HG03066 (cell line): Measurements from ENCODE around the gene PRMT5.

Source experiments
- ATAC-seq: cut with Tn5 transposase; IDR thresholded peaks from one replicate; pipeline ENCODE4 v1.9.1; 2021; ENCODE audit warnings: low read depth; ENCODE audit not compliant: unreplicated experiment

The PRMT5 gene

DNA sequence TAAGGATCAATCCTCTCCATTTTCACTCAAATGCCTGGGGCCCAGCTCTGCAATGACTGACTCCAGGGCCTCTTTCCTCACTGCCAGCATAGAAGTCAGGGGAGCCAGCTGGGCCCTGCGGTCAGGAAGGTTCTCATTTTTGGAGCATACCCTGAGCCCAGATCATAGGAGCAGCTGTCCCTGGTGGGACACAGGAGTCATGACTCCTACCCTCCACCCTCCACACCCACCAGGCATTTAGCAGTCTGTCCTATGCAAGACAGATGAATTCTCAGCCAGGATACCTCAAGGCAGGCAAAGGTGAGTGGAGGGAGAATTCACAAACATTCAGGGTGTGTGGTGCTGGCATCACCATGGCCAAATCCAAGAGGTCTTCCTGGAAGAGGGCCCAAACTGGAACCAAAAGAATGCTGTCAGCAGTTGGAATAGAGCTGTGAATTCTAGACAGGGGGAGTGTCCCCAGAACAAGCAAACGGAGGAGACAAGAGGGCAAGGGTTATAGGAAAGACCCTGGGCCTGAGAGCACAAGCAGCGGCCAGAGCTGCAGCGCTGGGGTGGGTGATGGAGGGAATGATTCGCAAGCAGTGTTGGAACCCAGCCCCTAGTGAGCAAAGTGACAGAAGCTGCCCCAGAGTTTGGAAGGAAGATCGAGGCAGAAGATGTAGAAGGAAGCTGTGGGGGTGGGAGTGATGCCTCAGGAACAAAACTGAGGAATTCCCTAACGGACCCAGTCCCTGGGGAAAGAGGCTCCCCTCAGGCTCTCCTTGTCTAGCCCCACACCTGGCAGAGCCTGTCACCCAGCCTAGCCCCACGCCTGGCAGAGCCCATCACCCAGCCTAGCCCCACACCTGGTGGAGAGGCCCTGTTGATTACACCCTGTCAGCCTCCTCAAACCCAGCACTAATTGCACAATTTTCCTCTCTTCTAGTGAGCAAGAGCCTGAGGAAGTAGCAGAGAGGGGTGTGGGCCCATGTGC, 50.6 kb downstream of the PRMT5 start:
- no peak for ATAC-seq

DNA sequence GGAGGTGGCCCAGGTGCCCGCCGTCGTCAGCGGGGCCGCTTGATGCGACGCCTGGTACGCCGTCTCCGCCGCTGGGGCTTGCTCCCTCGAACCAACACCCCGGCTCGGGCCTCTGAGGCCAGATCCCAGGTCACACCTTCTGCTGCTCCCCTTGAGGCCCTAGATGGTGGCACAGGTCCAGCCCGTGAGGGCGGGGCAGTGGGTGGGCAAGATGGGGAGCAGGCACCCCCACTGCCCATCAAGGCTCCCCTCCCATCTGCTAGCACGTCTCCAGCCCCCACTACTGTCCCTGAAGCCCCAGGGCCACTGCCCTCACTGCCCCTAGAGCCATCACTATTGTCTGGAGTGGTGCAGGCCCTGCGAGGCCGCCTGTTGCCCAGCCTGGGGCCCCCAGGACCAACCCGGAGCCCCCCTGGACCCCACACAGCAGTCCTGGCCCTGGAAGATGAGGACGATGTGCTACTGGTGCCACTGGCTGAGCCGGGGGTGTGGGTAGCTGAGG, 52.1 kb downstream of the PRMT5 start:
- no peak for ATAC-seq

DNA sequence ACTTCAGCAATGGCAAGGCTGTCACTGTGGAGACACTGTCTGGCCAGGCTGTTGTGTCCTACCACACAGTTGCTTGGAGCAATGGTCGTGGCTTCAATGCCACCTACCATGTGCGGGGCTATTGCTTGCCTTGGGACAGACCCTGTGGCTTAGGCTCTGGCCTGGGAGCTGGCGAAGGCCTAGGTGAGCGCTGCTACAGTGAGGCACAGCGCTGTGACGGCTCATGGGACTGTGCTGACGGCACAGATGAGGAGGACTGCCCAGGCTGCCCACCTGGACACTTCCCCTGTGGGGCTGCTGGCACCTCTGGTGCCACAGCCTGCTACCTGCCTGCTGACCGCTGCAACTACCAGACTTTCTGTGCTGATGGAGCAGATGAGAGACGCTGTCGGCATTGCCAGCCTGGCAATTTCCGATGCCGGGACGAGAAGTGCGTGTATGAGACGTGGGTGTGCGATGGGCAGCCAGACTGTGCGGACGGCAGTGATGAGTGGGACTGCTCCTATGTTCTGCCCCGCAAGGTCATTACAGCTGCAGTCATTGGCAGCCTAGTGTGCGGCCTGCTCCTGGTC, 53.3 kb downstream of the PRMT5 start:
- no peak for ATAC-seq

DNA sequence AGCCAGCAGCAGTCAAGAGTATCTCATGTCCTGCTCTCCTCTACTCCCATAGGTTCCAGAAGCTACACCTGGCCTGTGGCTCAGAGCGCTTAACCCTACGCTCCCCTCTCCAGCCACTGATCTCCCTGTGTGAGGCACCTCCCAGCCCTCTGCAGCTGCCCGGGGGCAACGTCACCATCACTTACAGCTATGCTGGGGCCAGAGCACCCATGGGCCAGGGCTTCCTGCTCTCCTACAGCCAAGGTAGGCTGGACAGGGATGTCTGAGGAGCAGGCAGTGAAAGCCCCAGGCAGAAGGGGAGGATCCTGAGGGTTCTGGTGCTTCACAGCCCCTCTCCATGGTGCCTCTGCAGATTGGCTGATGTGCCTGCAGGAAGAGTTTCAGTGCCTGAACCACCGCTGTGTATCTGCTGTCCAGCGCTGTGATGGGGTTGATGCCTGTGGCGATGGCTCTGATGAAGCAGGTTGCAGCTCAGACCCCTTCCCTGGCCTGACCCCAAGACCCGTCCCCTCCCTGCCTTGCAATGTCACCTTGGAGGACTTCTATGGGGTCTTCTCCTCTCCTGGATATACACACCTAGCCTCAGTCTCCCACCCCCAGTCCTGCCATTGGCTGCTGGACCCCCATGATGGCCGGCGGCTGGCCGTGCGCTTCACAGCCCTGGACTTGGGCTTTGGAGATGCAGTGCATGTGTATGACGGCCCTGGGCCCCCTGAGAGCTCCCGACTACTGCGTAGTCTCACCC, 54.0 kb downstream of the PRMT5 start:
- no peak for ATAC-seq

DNA sequence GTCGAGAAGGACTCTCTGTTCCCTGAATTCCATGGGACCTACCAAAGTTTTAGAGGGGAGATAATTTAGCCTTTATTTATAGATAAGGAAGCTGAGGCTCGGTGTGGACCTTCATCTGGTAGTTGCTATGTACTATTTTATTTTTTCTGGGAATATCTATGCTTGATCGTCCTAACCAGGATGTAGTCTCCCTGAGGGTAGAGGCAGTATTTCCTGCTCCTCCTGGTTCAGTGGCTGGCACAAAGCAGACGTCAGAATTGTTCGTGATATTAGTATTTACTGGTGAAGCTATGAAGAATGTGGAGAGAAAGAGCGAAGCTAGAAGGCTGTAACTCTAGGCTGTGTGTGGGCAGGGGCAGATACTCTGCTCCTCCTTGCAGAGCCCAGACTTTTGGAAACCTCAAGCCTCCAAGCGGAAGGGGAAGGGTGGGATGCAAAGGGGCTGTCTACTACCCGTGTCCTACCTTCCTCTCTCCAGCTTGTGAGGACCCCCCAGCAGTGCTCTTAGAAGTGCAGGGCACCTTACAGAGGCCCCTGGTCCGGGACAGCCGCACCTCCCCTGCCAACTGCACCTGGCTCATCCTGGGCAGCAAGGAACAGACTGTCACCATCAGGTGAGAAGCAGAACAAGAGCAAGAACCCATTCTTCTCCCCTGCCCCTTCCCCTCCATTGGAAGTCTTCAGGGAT, 56.2 kb downstream of the PRMT5 start:
- ATAC-seq: no peak

DNA sequence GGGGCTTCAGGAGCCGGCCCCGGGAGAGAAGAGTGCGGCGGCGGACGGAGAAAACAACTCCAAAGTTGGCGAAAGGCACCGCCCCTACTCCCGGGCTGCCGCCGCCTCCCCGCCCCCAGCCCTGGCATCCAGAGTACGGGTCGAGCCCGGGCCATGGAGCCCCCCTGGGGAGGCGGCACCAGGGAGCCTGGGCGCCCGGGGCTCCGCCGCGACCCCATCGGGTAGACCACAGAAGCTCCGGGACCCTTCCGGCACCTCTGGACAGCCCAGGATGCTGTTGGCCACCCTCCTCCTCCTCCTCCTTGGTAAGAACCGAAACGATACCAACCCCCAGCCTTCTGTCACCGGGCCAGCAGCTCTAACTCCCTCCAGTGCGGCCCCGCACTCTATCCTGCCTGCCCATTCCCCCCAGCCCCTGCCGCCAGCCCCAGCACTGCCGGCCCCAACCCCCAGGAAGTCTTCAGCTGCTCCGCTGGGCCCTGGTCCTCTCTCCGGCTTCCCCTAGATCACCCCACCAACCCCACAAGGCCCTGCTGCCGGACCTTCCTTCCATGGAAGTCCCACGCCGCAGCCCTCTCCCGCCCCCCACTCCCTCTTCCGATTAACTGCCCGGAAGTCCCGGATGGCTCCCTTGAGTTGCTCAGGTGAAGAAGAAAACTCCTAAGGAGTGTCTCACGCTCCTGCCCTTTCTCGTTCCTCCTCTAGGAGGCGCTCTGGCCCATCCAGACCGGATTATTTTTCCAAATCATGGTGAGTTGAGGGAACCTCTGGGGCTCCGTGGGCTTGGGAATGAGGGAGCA, 56.9 kb downstream of the PRMT5 start:
- peak; percentile 23 for ATAC-seq

DNA sequence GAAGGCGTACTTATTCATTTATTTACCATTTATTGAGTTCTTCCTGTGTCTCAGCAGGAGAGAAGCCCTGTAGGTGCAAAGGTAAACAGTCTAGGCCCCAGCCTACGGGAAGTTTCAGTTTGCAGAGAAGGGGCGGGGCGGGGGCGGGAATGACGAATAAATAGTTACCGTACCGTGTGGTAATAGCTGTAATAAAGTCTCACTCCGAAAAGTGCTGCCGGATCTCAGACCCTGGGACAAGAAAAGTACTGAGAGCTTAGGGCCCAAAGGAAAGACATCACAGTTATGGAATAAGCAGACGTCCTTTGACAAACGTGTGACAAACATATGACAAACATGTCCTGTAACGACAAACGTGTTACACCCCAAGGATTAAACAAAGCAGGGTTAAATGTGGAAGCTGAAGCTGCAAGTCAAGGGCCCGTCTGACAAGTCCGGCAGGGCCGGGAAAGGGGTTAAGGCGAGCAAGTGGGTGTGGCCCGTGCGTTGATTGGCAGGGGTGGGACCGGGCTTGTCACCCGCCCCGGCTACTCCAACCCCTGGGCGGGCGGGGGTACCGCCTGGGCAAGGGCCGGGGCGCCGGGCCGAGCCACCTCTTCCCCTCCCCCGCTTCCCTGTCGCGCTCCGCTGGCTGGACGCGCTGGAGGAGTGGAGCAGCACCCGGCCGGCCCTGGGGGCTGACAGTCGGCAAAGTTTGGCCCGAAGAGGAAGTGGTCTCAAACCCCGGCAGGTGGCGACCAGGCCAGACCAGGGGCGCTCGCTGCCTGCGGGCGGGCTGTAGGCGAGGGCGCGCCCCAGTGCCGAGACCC, 57.7 kb downstream of the PRMT5 start, which contains the start of gene LRP10:
LRP10 (plus strand) TSS at position 517 of the 809 bp plus-strand sequence. CDS start 564 bp downstream, outside the sequence.
- ATAC-seq: peak; percentile 77

DNA sequence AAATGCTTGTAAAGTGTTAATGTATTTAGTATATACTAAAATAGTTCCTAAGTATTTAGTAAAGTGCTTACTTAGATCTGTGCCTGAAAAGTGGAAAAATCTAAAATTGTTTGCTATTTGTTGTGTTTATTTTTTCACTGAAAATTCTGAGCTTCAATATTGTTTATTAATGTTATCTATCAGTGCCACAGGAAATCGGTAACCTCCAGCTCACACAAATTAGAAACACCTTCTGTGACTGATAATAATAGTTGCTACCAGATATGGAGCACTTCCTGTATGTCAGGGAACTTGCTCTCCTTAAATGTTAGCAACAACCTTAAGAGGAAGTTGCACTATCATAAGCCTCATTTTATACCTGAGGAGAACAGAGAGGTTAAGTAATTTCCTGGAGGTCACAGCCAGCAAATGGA, 58.4 kb downstream of the PRMT5 start:
- ATAC-seq: peak; percentile 39
